C4-2B (cell line): ENCODE measurements around the gene ZNF669.

Experiments
- CTCF ChIP-seq: fragments of 450-650 bp; conservative IDR thresholded peaks from 2 replicates; pipeline ENCODE4 v1.5.1; 2017; ENCODE audit warnings: mild to moderate bottlenecking
- ZFX ChIP-seq: fragments of 450-650 bp; IDR thresholded peaks from 2 replicates; pipeline ENCODE4 v1.6.1; 2017

GRCh38 chr1:247102381-247102780 is 1.8 kb downstream of the ZNF669 start:
- TF ChIP-seq CTCF = no peak
- TF ChIP-seq ZFX = no peak
